Activated CD4-positive, alpha-beta T cell treated with anti-CD3 and anti-CD28 coated beads for 1 hour (primary cell): ENCODE measurements around the gene GFRA4.
"Not testable (repeated sequence)": the region's sequence is repeated elsewhere in the genome, so short reads cannot be mapped to it uniquely, and the experiment has no call there.

Experiments used
- DNase-seq: peaks from one replicate; pipeline ENCODE4 v3.0.0-alpha.2; 2020

The GFRA4 gene

DNA sequence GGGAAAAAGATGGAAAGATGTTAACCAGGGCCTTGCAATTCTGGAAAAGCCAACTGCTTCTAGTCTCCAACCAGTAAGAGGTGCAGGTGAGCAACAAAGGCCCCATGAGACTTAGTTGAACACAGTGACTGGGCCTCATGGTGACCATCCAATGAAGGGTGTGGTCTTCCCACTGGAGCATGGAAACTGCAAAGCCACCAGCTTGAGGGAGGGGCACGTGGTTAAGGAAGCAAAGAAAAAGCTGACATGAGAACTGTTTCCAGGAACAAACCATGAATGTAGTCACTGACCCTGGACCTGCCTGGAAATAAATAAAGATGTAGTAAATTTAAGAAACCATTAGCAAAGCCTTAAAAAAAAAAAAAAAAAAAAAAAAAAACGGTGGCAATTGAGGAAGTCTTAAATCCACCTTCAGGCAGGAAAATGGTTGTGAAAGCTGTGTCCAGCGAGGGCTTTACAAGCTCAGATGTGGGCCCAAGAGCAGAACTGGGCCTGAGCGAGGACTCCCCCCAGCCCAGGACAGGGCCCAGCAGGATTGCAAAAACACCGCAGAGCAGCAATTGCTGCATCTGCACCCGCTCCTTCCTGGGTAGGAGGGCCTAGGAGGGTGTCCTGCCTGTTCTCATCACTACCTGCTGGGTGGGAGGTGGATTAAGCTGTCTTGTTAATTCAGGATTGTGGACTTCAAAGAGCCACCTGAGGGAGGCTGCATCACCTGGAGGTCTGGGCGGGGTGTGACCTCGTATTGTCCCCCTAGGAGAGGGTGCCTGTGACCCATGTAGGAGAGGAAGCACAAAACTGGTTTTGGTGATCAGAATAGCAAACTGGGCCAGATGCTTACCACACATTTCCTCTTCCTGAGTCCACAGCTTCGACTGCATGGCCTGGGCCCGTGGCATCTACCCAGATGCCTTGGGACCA is 10.3 kb downstream of the GFRA4 start:
- DNase-seq, result no peak

DNA sequence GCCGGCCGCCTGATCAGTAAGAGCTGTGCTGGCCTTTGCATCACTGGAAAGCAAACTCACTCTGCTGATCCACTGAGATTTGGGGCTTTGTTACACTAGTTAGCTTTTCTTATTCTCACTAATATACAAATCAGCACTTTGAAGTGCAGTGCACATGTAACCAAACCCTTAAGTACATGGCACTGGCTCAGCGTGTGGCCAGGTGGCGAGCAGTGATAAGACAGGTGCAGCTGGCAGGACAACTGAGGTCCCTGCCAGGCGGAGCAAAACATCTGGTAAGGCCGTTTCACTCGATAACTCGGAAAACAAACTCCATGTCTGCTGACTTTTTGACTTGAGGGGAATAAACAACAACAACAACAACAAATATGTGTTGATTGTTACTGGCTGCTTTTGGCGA is 11.0 kb downstream of the GFRA4 start:
- DNase-seq, result no peak

DNA sequence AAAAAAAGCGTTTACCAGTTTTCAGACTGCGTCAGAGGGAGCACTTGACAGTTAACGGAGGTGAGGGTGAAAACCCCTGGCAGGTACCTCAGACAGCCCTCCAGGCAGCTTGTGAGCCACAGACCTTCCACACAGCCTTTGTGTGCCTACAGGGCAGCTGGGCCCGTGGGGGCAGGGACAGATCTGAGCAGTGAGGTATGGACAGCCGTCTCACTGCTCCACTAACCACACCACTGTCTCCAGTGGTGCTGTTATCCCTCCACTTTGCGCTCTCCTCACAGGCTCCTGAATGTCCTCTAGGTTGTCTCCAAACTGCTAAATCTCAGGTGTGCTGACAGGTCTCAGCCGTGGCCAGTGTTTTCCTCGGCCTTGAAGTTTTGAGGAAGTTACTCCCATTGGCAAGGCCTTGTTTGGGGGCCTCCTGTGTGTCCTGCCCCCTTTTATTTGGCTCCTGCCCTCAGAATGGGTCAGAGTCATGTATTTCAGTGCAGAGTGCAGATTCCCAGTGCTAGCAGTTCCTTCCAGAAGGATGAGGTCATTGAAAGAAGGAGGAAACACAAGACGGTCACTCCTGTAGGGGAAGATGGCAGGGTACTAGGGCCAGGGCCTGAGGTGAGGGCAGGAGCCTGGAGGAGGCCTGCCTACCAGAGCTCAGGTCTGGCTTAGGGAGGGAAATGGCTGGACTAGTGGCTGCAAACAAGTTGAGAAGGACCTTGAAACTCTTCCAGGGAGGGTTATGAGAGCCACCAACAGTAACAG is 11.8 kb downstream of the GFRA4 start:
- DNase-seq, result no peak

DNA sequence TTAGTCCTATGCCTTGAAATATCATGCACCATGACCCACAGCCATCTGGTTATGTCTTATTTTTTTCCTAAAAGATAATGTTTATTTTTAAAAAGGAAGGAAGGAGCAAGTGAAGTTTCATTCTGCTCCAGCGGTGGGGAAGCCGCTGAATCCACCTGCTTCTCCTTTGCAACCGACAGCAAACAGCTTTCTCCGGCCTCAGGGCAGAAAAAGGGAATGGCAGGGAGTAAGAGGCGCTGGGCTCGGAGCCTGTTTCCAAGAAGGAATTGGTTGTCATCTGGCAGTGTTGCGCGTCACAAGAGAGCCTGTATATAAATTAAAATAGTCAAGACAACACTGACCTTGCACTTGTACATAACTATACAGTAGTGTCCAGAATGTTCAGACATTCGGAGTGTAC is 14.2 kb downstream of the GFRA4 start:
- no peak for DNase-seq

DNA sequence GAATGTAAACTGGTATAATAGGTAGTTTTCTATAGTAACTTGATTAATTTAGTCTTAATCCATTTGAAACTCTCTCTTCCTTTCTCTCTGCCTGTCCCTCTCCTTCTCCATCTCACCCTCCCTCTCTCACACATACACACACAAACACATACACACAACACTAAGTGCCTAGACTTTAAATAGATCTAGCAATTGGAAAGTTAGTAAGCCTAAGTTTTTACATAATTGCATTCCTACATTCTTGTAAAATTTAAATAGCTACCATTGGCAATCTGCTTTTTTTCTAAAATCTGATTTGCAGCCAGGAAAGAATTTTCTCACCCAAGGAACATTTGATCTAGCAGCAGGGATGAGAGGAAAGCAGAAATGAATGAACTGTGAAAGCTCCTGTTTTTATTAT is 15.7 kb downstream of the GFRA4 start:
- DNase-seq, result no peak

DNA sequence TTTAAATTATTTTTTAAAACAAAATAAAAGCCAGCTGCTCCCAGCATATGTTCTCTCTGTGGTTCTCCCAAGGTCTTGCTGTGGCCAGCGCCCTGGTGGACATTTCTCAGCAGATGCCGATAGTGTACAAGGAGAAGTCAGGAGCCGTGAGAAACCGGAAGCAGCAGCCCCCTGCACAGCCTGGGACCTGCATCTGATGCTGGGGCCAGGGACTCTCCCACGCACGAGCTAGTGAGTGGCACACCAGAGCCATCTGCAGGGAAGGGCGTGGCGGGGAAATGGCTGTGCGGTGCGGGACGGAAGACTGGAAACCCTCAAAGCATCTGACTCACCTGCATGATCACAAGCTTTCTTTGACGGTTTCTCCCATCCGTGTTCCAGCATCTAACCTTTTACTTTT is 16.5 kb downstream of the GFRA4 start:
- no peak for DNase-seq

DNA sequence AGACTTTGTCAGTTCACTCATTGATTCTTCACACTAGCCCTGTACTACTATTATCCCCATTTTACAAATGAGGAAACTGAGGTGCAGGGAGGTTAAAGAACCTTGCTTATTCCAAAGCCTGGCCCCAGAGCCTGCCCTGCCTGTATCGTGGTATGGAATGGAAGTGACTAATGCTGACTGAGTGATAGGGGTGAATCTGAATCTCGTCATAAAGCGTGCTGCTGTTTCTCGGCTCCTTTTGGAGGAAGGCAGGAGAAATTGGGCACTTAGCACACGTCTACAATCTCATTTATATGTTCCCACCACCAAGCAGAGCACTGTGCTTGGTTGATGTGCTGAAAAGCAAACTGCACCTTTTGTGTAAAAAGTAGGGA is 17.1 kb downstream of the GFRA4 start:
- no peak for DNase-seq

DNA sequence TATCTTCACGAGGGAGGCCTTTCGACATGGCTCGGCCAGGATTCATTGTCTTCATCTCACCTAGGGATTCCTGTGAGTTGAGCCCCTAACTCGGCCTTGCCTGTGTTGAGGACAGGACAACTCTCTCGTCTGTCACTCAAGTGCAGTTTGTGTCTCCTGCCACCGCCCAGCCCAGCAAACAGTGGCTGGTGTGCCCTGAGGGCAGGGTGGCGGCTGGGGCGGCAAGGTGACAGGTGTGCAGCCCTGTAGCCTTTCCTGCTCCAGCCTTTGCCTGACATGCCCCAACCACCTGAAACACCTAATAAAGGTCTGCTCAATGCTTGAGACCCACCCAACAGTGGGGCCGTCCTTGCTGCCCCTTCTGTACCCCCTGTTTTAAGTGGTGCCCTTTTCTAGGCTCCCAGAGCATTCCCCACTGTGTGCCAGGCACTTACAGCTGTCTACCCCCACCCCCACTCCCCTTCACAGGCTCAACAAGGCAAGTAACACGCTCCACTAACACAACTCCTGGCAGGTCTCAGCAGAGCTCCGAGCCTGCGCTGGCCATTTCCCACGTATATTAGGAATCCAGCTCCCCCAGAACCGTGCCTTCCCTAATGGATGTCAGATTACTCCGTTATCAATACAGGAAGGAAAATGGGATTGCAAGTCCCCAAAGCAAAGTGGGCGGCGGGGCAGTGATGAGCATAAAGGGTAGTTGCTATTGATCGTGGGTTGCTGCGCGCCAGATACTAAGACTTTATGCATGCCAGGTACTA is 17.7 kb downstream of the GFRA4 start:
- no peak for DNase-seq

DNA sequence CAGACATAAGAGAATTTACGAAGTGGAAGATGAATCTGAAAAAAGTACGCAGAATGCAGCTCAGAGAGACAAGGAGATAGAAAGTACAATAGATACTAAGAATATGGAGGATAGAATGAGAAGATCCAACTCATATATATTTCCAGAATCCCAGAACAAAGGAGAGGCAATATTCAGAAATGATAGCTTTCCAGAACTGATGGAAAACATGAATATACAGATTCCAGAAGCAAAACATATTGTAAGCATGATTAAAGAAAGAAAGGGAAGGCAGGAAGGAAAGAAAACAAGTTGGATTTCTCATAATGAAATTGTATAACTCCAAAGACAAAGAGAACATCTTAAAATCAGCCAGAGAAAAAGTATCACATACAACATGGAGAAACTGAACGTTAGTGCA is 22.9 kb downstream of the GFRA4 start:
- no peak for DNase-seq

DNA sequence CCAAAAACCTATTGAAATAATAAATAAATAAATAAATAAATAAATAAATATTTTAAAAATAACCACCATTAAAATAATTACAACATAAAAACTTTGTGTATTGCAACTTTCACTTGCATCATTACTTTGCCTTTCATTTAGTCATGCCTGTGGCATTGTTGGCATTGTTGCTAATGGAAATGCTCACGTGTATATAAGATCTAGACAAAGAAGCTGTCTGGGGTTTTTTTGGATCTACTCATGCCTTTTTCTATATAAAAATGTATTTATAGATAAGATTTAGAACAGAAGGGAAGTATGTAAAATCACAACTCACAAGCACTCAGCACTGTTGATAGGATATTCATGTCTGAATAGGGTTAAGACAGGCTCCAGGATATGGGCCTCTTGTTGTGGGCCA is 27.9 kb downstream of the GFRA4 start:
- DNase-seq, result no peak

DNA sequence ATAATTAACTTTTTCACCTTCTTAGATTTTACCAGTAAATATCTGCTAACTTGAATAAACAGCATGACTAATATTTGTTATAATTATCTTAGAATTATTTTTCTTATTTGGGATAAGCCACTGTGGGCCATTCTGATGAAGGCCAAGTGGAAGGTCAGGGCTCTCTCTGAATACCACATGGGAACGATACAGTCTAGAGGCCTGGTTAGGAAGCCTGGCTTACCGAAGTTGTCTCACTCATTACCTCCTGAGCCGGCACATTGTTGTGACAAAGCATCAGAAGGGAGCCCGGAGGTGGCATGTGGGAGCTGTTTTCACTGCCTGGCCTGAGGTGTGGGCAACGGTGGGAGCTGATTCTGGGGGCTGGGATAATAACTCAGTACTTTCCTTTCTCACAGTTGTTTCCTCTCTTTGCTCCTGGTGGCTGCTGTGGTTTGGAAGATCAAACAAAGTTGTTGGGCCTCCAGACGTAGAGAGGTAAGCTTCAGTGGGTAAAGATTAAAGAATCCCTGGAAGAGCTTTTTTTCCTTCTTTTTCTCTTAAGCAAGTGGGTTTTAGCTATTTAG is 29.2 kb downstream of the GFRA4 start:
- no peak for DNase-seq

DNA sequence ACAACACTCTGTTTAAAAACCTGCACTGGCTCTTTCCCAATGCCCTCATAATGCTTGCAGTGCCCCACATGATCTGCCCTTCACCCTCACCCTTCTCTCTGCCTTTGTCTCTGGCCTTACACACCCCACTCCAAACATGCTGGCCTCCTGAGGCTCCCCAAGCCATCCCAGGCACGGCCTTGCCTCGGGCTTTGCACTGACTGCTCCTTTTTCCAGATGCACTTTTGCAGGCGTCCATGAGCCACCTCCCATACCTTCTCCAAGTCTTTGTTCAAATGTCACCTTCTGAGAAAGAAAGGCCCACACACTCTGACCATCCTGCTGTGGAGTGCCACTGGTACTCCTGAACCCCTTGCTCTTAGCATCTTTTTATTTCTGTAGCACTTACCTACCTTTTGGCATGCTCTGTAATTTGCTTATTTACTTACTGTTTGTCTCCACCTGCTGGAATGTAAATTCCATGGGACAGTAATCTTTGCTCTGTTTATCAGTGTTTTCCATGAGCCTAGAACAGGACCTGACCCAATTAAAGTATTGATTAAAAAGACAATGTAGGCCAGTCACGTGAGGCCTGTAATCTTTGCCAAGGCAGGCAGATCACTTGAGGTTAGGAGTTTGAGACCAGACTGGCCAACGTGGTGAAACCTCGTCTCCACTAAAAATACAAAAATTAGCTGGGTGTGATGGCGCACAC is 30.7 kb downstream of the GFRA4 start:
- DNase-seq, result no peak

DNA sequence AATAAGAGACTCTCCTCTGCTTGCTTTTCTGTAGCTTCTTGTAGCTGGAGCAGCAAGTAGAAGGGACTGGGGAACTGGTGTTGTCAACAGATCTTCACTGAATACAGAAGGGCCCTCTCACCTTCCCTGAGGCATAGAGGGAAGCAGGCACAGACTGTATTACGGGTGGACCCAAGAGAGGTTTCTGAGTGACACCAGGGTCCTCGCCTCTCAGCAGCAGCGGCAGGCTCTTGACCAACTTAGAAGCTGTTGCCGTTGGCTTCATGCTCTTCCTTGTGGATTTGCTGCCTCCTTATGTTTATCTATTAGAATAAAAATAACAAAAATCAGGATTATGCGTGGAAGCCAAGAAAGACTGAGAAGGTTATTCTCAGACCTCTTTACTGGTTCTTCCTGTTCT is 31.7 kb downstream of the GFRA4 start:
- no peak for DNase-seq

DNA sequence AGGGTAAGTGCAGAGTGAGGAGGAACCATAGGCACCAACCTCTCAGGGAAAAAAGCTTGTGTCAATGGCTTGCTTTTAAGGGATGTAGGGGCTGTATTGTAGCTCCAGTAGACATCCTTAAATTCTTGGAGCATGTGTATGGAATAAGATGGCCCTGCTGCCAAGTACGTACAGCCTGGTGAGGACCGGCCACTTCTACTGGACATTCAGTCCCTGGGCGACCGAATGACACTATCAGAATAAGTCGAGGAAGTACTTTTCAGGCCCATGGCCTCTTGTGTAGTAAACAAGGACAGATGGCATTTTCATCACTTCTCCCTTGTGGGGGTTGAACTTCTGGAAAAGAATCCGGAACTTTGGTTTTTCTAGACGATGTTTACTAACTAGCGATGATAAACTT is 32.8 kb downstream of the GFRA4 start:
- no peak for DNase-seq

DNA sequence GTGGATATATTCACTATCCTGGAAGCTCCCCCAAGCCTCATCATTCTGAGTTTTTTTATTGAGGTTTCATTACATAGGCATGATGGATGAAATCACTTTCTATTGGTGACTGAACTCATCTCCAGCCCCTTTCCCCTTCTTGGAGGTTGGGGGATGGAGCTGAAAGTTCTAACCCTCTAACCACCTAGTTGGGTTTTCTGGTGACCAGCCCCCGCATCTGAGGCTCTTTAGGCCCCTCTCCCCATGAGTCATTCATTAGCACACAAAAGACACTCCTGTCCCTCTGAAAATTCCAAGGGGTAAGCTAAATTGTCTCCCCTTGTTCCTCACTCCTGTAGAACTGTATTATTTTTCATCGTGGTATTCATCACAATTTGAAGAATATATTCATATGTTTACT is 33.3 kb downstream of the GFRA4 start:
- DNase-seq, result no peak

DNA sequence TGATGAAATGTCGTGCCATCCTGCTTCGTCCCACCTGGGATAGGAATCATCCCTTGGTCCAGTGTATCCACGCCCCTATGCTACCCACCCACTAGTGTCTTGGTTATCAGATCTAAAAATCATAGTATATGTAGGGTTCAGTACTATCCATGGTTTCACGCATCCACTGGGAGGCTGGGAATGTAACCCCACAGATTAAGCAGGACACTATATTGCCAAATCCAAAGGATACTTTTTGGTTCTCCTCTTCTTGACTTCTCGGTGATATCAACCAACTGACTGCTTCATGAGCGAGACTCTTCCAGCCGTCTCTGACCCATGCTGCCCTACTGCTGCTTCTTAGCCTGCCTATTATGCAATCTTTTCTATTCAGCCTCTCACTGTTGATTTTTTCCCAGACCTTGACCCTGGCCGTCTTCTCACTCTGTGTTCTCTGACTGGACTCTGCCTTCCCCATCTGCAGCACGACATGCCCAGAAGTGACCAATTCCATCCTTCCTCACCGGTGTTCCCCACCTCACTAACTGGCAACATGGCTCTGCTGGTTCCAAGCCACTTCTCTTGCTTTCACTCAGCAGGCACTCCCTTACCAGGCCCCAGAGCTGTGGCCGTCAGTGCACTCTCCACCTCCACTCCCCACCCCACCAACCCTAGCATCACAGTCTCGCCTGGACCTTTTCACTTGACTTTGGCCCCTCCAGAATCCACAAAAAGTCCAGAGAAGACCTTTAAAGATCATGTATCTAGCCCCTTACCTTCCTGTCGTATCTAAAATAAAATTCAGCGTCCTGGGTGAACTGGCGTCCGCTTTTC is 34.5 kb downstream of the GFRA4 start:
- DNase-seq, result no peak

DNA sequence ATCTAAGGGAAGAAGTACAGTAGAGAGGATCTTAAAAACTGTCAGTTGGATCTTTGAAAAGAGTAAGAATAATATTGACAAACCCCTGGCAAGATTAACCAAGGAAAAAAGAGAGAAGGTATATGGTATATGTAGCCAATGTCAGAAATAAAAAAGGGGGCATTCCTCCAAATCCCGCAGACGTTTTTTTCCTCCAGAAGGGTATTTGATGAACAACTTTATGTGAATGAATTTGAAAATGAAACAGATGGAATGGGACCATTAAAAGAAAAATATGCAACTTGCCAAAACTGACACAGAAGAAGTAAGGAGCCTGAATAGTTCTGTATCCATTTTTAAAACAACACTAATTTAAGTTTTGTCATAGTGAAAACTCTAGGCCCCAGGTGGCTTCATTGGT is 35.7 kb downstream of the GFRA4 start:
- DNase-seq, result no peak

DNA sequence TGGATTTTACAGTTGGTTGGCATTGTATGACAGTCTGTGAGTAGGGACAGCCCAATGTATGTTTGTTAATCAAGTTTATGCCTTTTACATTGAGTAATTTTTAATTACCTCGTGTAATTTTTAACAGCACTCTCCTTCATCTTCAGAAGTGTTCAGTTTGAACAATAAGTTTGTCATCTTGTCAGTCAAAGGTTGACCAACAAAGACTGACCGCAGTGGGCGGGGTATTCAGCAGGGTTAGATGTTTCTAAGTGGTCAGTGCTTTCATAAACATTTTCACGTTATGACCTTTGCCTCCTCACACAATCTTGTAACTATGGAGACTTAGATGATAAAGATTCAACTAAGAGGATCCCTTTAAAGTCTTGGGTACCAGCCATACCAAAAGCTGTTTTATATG is 40.8 kb downstream of the GFRA4 start:
- no peak for DNase-seq

DNA sequence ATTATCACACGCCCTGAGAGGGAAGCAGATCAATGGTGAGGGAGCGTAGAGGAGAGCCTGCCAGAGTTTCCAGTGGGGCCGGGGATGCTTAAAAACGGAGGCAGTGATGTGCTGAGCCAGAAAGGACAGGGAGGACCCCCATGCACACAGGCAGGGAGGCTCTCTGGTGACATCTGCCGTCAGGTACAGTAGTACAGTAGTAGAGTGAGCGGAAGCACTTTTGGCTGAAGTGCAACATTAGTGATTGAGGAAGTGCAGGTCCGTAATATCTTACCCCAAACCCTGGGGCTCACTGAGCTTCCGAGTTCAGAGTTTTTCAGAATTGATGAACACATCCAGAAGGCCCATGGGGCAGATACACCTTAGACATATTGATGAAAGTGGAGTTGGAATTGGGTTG is 42.1 kb downstream of the GFRA4 start:
- DNase-seq, result no peak

DNA sequence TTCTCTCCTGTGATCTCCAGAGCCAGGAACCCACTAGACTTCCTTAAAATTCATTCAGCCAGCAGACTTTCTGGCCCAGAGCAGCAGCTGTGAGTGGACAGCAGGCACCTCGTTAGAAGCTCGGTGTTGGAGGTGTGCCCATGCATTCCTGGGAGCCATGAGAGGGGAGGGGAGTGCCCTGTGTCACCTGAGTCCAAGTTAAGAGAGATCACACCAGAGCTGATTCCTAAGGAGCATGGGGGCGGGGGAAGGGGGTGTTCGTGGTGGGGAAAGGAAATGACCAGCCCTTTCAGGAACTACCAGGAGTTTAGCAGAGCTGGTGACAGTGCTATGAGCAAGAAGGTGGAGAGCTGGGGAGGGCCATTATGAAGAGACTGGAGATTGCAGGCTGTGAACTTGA is 46.9 kb downstream of the GFRA4 start:
- DNase-seq, result no peak

DNA sequence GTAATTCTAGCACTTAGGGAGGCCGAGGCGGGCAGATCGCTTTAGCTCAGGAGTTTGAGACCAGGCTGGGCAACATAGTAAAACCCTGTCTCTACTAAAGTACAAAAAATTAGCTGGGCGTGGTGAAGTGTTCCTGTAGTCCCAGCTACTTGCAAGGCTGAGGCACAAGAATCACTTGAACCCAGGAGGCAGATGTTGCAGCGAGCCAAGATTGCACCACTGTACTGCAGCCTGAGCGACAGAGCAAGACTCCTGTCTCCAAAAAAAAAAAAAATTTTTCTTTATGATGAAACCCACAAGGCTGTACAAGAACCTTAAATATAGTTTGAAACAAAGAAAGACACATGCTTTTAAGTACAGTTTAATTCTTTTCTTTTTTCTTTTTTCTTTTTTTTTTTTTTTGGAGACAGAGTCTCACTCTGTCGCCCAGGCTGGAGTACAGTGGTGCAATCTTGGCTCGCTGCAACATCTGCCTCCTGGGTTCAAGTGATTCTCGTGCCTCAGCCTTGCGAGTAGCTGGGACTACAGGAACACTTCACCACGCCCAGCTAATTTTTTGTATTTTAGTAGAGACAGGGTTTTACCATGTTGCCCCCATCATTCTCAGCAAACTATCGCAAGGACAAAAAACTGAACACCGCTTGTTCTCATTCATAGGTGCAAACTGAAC is 47.9 kb downstream of the GFRA4 start:
- not testable (repeated sequence) for DNase-seq
